WTC11 (cell line): ENCODE data around the gene MYOZ1.

Experiments
- AFF4 ChIP-seq: sonication (generic); formaldehyde crosslinking; IDR thresholded peaks from 2 replicates; pipeline ENCODE4 v1.8.1; 2023; ENCODE audit warnings: mild to moderate bottlenecking, missing genetic modification reagents, borderline replicate concordance
- CBFB ChIP-seq: sonication (generic); formaldehyde crosslinking; IDR thresholded peaks from 2 replicates; pipeline ENCODE4 v1.8.1; 2022; ENCODE audit warnings: mild to moderate bottlenecking, low read depth, missing genetic modification reagents
- CTCF ChIP-seq: fragments of 200-600 bp; IDR thresholded peaks from 2 replicates; pipeline ENCODE4 v1.8.0; 2022; ENCODE audit warnings: antibody characterized with exemption
- FOXP1 ChIP-seq: sonication (generic); formaldehyde crosslinking; IDR thresholded peaks from 2 replicates; pipeline ENCODE4 v1.8.0; 2022; ENCODE audit warnings: missing genetic modification reagents, mild to moderate bottlenecking, moderate library complexity, borderline replicate concordance
- NFYB ChIP-seq: sonication (generic); formaldehyde crosslinking; conservative IDR thresholded peaks from 2 replicates; pipeline ENCODE4 v1.8.0; 2022; ENCODE audit warnings: low read depth, missing genetic modification reagents
- RELA ChIP-seq: sonication (generic); formaldehyde crosslinking; IDR thresholded peaks from 2 replicates; pipeline ENCODE4 v1.8.1; 2022; ENCODE audit warnings: missing genetic modification reagents, mild to moderate bottlenecking, borderline replicate concordance
- USF2 ChIP-seq: sonication (generic); formaldehyde crosslinking; IDR thresholded peaks from 2 replicates; pipeline ENCODE4 v1.8.1; 2023; ENCODE audit warnings: mild to moderate bottlenecking, missing genetic modification reagents, moderate library complexity

- TF ChIP-seq USF2 (CRISPR knock-in tag) (no peak), CTCF (no peak), NFYB (CRISPR knock-in tag) (no peak), FOXP1 (CRISPR knock-in tag) (no peak), RELA (CRISPR knock-in tag) (no peak), AFF4 (CRISPR knock-in tag) (no peak), CBFB (CRISPR knock-in tag) (no peak)
Observed at GRCh38 chr10:73646598-73647041, 5.3 kb upstream of the MYOZ1 start.
